GM23338 (cell line): ENCODE measurements around the gene PTPRA. TPM values are rescaled to one million over a fixed set of nuclear protein-coding genes. Genes with fewer than 3 reads are reported as not detected.
A peak's percentile ranks its signal among the peaks of the same experiment; 100 is the strongest.

Experiments
- ATAC-seq: fragments of 200-7000 bp; cut with Tn5 transposase; 3 replicates; pipeline ENCODE4 v1.9.1; 2020
- DNase-seq: peaks from one replicate; pipeline ENCODE4 v3.0.0-alpha.2; 2015; ENCODE audit warnings: low spot score
- H2AFZ ChIP-seq: fragments of 200-600 bp; sonication (generic); 2 replicates; pipeline ENCODE4 v1.8.0; 2016; ENCODE audit warnings: antibody characterized with exemption, mild to moderate bottlenecking, moderate library complexity
- H3F3A ChIP-seq: fragments of 200-600 bp; sonication (generic); replicated peaks from 2 replicates; pipeline ENCODE4 v1.8.0; 2017; ENCODE audit warnings: antibody characterized with exemption, mixed run types, low read depth
- H3K27ac ChIP-seq: fragments of 200-600 bp; sonication (generic); 2 replicates; pipeline ENCODE4 v1.6.1; 2016; ENCODE audit warnings: low read depth
- H3K27me3 ChIP-seq: fragments of 200-600 bp; sonication (generic); 2 replicates; pipeline ENCODE4 v1.8.0; 2016; ENCODE audit warnings: mild to moderate bottlenecking, mixed run types, moderate library complexity; ENCODE audit not compliant: insufficient read depth
- H3K36me3 ChIP-seq: fragments of 200-600 bp; sonication (generic); 2 replicates; pipeline ENCODE4 v1.8.0; 2016; ENCODE audit warnings: mild to moderate bottlenecking; ENCODE audit not compliant: insufficient read depth
- H3K4me1 ChIP-seq: fragments of 200-600 bp; sonication (generic); 2 replicates; pipeline ENCODE4 v1.8.0; 2016; ENCODE audit warnings: mild to moderate bottlenecking, moderate library complexity; ENCODE audit not compliant: insufficient read depth
- H3K4me2 ChIP-seq: fragments of 200-600 bp; sonication (generic); 2 replicates; pipeline ENCODE4 v1.7.1; 2017; ENCODE audit warnings: mixed run types
- H3K4me3 ChIP-seq: fragments of 200-600 bp; sonication (generic); 2 replicates; pipeline ENCODE4 v1.6.1; 2016; ENCODE audit warnings: mixed run types
- H3K79me2 ChIP-seq: fragments of 200-600 bp; sonication (generic); replicated peaks from 2 replicates; pipeline ENCODE4 v1.8.0; 2017; ENCODE audit warnings: mild to moderate bottlenecking; ENCODE audit not compliant: insufficient read depth
- H3K9me2 ChIP-seq: fragments of 200-600 bp; sonication (generic); 2 replicates; pipeline ENCODE4 v1.8.0; 2017; ENCODE audit not compliant: insufficient read depth
- H4K20me1 ChIP-seq: fragments of 200-600 bp; sonication (generic); replicated peaks from 2 replicates; pipeline ENCODE4 v1.8.0; 2017; ENCODE audit warnings: mild to moderate bottlenecking; ENCODE audit not compliant: insufficient read depth
- H3K27ac Mint-ChIP-seq: 2 replicates; pipeline ENCODE4 v1.8.0; 2020; ENCODE audit warnings: inconsistent platforms, mild to moderate bottlenecking, moderate library complexity, mixed read lengths
- H3K27me3 Mint-ChIP-seq: 3 replicates; pipeline ENCODE4 v1.8.0; 2022; ENCODE audit warnings: low read depth, mild to moderate bottlenecking, moderate library complexity, mixed read lengths, inconsistent platforms; ENCODE audit not compliant: insufficient read depth, poor library complexity
- H3K36me3 Mint-ChIP-seq: 3 replicates; pipeline ENCODE4 v1.8.0; 2021; ENCODE audit warnings: low read depth, mild to moderate bottlenecking, inconsistent platforms, moderate library complexity, mixed read lengths
- H3K4me1 Mint-ChIP-seq: 3 replicates; pipeline ENCODE4 v1.8.0; 2020; ENCODE audit warnings: mild to moderate bottlenecking, inconsistent platforms, mixed read lengths
- H3K4me3 Mint-ChIP-seq: 3 replicates; pipeline ENCODE4 v1.8.0; 2021; ENCODE audit warnings: moderate library complexity, mild to moderate bottlenecking, inconsistent platforms, mixed read lengths
- H3K9me3 Mint-ChIP-seq: 3 replicates; pipeline ENCODE4 v1.8.0; 2020; ENCODE audit warnings: moderate library complexity, mild to moderate bottlenecking, inconsistent platforms, mixed read lengths
- CREB1 ChIP-seq: fragments of 250-450 bp; sonication (Bioruptor Pico); IDR thresholded peaks from 2 replicates; pipeline ENCODE4 v1.5.0; 2020; ENCODE audit warnings: low read depth, mild to moderate bottlenecking, moderate library complexity
- CTCF ChIP-seq, 2 experiments: fragments of 200-600 bp in 1 of 2; sonication (generic) in 1 of 2; conservative IDR thresholded peaks; 2 replicates each; pipeline versions ENCODE4 v1.5.1 to v1.6.1; 2016 to 2017; ENCODE audit warnings: antibody characterized with exemption in 2 of 2, low read depth in 2 of 2, mild to moderate bottlenecking in 2 of 2, moderate library complexity in 1 of 2
- EZH2 ChIP-seq: fragments of 200-600 bp; sonication (generic); IDR thresholded peaks from one replicate; pipeline ENCODE4 v1.8.0; 2017; ENCODE audit warnings: antibody characterized with exemption, mild to moderate bottlenecking, low read depth; ENCODE audit not compliant: unreplicated experiment
- EZH2phosphoT487 ChIP-seq: fragments of 200-600 bp; sonication (generic); IDR thresholded peaks from one replicate; pipeline ENCODE4 v1.8.1; 2018; ENCODE audit warnings: antibody characterized with exemption; ENCODE audit not compliant: unreplicated experiment
- JUNB ChIP-seq: IDR thresholded peaks from one replicate; pipeline ENCODE4 v1.6.1; 2016; ENCODE audit warnings: antibody characterized with exemption; ENCODE audit not compliant: unreplicated experiment
- NANOG ChIP-seq: IDR thresholded peaks from 2 replicates; pipeline ENCODE4 v1.6.1; 2016; ENCODE audit warnings: antibody characterized with exemption, borderline replicate concordance
- POLR2AphosphoS5 ChIP-seq: IDR thresholded peaks from 2 replicates; pipeline ENCODE4 v1.6.1; 2016; ENCODE audit warnings: antibody characterized with exemption, low read depth
- STAT1 ChIP-seq: IDR thresholded peaks from one replicate; pipeline ENCODE4 v1.6.1; 2016; ENCODE audit warnings: antibody characterized with exemption; ENCODE audit not compliant: unreplicated experiment
- ZNF114 ChIP-seq: fragments of 250-450 bp; sonication (Bioruptor Pico); IDR thresholded peaks from 2 replicates; pipeline ENCODE4 v1.5.0; 2020; ENCODE audit warnings: mild to moderate bottlenecking, moderate library complexity
- ZNF331 ChIP-seq: fragments of 250-450 bp; sonication (Bioruptor Pico); IDR thresholded peaks from 2 replicates; pipeline ENCODE4 v1.5.0; 2020; ENCODE audit warnings: low read depth, mild to moderate bottlenecking, moderate library complexity
- polyA plus RNA-seq: library from polyadenylated mRNA; unstranded; fragments of >200 nt; fragmentation: Nextera tagmentation; extraction: Ambion mirVana; gene quantifications from 2 replicates; pipeline ENCODE4 v1.2.1, GENCODE V29; 2016
- total RNA-seq: library from RNA; depleted of rRNA; stranded (reverse); fragments of >200 nt; shearing (Covaris generic); gene quantifications from 2 replicates; pipeline ENCODE4 v1.2.3, GENCODE V29; 2014
- TF ChIP-seq, protein P1 (sequence below): IDR thresholded peaks from 2 replicates; pipeline ENCODE4 v1.6.1; 2016; ENCODE audit warnings: antibody characterized with exemption

Gene PTPRA
- total and polyA plus RNA-seq, 2 experiments from 2014 or later, result 37.8 to 39.3 TPM

DNA sequence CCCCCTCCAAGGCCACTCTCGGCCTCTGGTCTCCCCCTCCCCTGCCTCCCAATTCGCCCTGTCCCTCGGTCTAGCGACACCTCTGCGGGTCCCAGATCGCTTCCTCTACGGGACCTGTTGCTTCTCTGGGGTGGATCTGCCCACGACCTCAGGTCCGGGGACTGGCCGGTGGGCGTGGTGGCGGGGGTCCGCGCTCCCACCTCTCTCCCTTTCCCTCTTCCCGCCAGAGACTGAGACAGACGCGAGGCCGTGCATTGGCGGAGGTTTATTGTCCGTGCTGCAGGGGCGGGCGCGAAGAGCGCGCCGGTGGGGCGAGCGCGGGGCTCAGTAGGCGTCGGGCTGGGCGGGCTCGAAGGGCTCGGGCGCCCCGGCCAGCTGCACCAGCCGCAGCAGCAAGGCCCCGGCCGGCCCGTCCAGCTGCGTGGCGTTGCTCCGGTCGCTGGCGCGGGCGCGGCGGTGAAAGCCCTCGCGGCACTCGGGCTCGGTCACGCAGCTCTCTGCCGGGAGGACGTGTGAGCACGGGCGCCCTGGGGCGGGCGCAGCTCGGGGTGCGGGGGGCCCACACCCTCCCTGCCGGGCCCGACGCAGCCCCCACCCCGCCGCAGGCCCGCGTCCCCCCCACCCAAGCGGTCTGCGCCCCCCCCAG, 209.1 kb downstream of the PTPRA start (continued):
- TF ChIP-seq CTCF (conservative IDR thresholded peaks at IDR 0.05; ENCODE audit: low read depth in 2 of 2) (no peak), EZH2phosphoT487 (peak; percentile 36)

- Histone ChIP-seq H3K79me2 (no peaks in the 10 kb centered on the region), H2AFZ (peak overlapping the region; percentile 96), H3F3A (no peaks in the 10 kb centered on the region), H3K4me3 (peak overlapping the region; percentile 61), H3K9me2 (no peaks in the 10 kb centered on the region), H3K4me2 (peak overlapping the region; percentile 82), H3K27ac (no peak overlapping the region), H3K36me3 (no peaks in the 10 kb centered on the region), H3K4me1 (peaks cover 4% of the 10 kb centered on the region; the same call in 1 of the 2 replicates), H4K20me1 (no peaks in the 10 kb centered on the region), H3K27me3 (peaks cover 53% of the 10 kb centered on the region)
- H3K4me3 Mint-ChIP-seq, result peak overlapping the region; percentile 57
- no peaks in the 10 kb centered on the region for H3K9me3 Mint-ChIP-seq
- no peak overlapping the region for H3K27ac Mint-ChIP-seq
- ATAC-seq (peak; percentile 73), DNase-seq (peak; percentile 55)
- H3K4me1 Mint-ChIP-seq, result peaks cover 3% of the 10 kb centered on the region; the same call in 1 of the 3 replicates
- peaks cover 47% of the 10 kb centered on the region for H3K27me3 Mint-ChIP-seq
- TF ChIP-seq, protein P1, sequence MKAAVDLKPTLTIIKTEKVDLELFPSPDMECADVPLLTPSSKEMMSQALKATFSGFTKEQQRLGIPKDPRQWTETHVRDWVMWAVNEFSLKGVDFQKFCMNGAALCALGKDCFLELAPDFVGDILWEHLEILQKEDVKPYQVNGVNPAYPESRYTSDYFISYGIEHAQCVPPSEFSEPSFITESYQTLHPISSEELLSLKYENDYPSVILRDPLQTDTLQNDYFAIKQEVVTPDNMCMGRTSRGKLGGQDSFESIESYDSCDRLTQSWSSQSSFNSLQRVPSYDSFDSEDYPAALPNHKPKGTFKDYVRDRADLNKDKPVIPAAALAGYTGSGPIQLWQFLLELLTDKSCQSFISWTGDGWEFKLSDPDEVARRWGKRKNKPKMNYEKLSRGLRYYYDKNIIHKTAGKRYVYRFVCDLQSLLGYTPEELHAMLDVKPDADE, result no peak
- TF ChIP-seq JUNB (no peak), EZH2 (peak; percentile 81)
- no peaks in the 10 kb centered on the region for H3K36me3 Mint-ChIP-seq
Measured at GRCh38 chr20:3082955-3083952, 210.0 kb downstream of the PTPRA start.

DNA sequence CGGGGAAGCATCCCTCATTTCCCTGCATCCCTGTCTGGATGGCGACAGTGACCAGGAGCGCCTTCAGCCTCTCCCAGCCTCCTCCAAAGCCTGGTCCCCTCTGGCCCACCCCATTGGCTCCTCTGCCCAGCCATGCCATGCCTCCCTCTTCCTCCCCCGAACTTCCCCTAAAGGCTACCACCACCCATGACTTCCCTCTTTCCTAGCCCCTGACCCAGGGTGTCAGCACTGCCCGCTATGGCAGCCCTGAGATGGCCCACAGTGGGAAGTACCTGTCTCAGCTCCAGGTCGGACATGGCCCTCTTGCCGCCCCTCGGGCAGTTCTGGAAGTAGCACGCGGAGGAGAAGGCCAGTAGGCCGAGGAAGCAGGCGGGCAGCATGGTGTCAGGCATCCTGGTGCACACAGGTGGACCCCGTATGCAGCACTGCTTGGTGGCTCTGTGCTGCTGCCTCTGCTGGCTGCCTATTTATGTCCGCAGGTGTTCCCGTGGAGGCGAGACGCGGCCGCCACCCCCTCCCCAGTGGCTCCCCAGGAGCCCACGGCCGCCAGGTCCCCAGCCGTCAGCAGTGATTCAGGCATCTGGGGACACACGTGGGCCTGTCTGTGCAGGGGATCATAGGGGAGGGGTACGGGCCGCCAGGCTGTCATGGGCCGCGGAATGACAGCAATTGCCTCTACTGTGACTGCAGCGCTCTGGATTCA, 211.2 kb downstream of the PTPRA start, which contains the start of gene AVP:
TSS of gene AVP (minus strand) at position 442 of the 703 bp plus-strand sequence. CDS start at position 392, 50 bp downstream.
- no peak within 1 kb of the TSS for H3K27ac ChIP-seq
- no peaks in the 10 kb centered on the region for H3F3A ChIP-seq
- H3K9me2 ChIP-seq, result no peaks in the 10 kb centered on the region
- H3K9me3 Mint-ChIP-seq, result no peaks in the 10 kb centered on the region
- peak within 1 kb of the TSS; percentile 57 for H3K4me3 Mint-ChIP-seq
- H3K36me3 ChIP-seq, result no peaks in the 10 kb centered on the region
- no peaks in the 10 kb centered on the region for H4K20me1 ChIP-seq
- DNase-seq (no peak), ATAC-seq (no peak)
- peaks cover 3% of the 10 kb centered on the region; the same call in 1 of the 3 replicates for H3K4me1 Mint-ChIP-seq
- peaks cover 53% of the 10 kb centered on the region for H3K27me3 ChIP-seq
- peak within 1 kb of the TSS; percentile 96 for H2AFZ ChIP-seq
- no peak for TF ChIP-seq NANOG
- no peak for TF ChIP-seq EZH2
- TF ChIP-seq STAT1, result no peak
- no peak for TF ChIP-seq POLR2AphosphoS5
- TF ChIP-seq ZNF331 (CRISPR knock-in tag), result no peak
- no peak for TF ChIP-seq ZNF114 (CRISPR knock-in tag)
- no peak for TF ChIP-seq EZH2phosphoT487
- no peak for TF ChIP-seq CREB1 (CRISPR knock-in tag)
- H3K79me2 ChIP-seq, result no peaks in the 10 kb centered on the region
- no peak within 1 kb of the TSS for H3K27ac Mint-ChIP-seq
- peak within 1 kb of the TSS; percentile 61 for H3K4me3 ChIP-seq
- H3K4me1 ChIP-seq, result peaks cover 4% of the 10 kb centered on the region; the same call in 1 of the 2 replicates
- H3K4me2 ChIP-seq, result peak within 1 kb of the TSS; percentile 82
- H3K36me3 Mint-ChIP-seq, result no peaks in the 10 kb centered on the region
- H3K27me3 Mint-ChIP-seq, result peaks cover 49% of the 10 kb centered on the region
